PFSK-1 (cell line): Measurements from ENCODE around the gene ZHX3.

Experiments used
- POLR2AphosphoS5 ChIP-seq: IDR thresholded peaks from 2 replicates; pipeline ENCODE4 v1.6.1; 2012; ENCODE audit warnings: low read depth, mild to moderate bottlenecking, control low read depth, low read length, moderate library complexity
- SIN3A ChIP-seq: IDR thresholded peaks from 2 replicates; pipeline ENCODE4 v1.6.1; 2012; ENCODE audit warnings: mild to moderate bottlenecking, low read length, moderate library complexity, borderline replicate concordance; ENCODE audit not compliant: insufficient read depth
- TAF1 ChIP-seq: IDR thresholded peaks from 2 replicates; pipeline ENCODE4 v1.6.1; 2012; ENCODE audit warnings: low read length, control low read depth, borderline replicate concordance; ENCODE audit not compliant: insufficient read depth

GRCh38 chr20:41222296-41222695, 95.2 kb downstream of the ZHX3 start:
- TF ChIP-seq TAF1 (no peak), POLR2AphosphoS5 (no peak), SIN3A (no peak)
